ENCODE results near the gene TMEM50A.

The TMEM50A gene

GRCh38 chr1:25343872-25344271 is 5.7 kb downstream of the TMEM50A start:
- H3K4me3 ChIP-seq (replicated peaks; ENCODE audit: low read depth, low read length) = no peak overlapping the region
- no peak for TF ChIP-seq CTCF (IDR thresholded peaks at IDR 0.05; ENCODE audit: low read depth, low read length, missing control alignments)
- peak; percentile 65 for DNase-seq (ENCODE audit: extremely low read depth, low read depth)

GRCh38 chr1:25347556-25347955 is 9.4 kb downstream of the TMEM50A start:
- no peak for DNase-seq (ENCODE audit: extremely low read depth, low read depth)
- TF ChIP-seq CTCF (IDR thresholded peaks at IDR 0.05; ENCODE audit: low read depth, low read length, missing control alignments) = no peak
- no peak overlapping the region for H3K4me3 ChIP-seq (replicated peaks; ENCODE audit: low read depth, low read length)

GRCh38 chr1:25349606-25350005 is 11.5 kb downstream of the TMEM50A start:
- no peak for TF ChIP-seq CTCF (IDR thresholded peaks at IDR 0.05; ENCODE audit: low read depth, low read length, missing control alignments)

GRCh38 chr1:25355841-25356395 is 17.8 kb downstream of the TMEM50A start:
- DNase-seq (ENCODE audit: extremely low read depth, low read depth) = no peak
- TF ChIP-seq CTCF (IDR thresholded peaks at IDR 0.05; ENCODE audit: low read depth, low read length, missing control alignments) = no peak
- no peak overlapping the region for H3K4me3 ChIP-seq (replicated peaks; ENCODE audit: low read depth, low read length)

More at GRCh38 chr1:25349606-25350005, 11.5 kb downstream of the TMEM50A start:
- DNase-seq (ENCODE audit: extremely low read depth, low read depth) = no peak
- no peak overlapping the region for H3K4me3 ChIP-seq (replicated peaks; ENCODE audit: low read depth, low read length)

DNA sequence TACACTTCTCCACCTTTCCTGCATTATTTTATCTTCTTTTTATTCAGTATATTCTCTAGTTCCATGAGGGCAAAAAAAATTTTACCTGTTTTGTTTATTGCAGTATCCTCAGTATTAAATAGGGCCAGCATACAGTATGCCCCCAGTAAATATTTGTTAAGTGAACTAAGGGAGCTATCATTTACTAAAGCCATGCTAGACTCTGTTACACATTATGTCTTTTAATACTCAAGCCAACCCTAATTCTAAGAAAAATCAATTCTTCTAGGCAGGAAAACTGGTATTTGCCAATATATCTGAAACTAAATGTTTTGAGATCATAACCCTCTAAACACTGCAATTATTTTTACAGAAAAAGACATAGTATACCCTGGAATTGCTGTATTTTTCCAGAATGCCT is 18.3 kb downstream of the TMEM50A start:
- TF ChIP-seq CTCF (IDR thresholded peaks at IDR 0.05; ENCODE audit: low read depth, low read length, missing control alignments) = no peak
- no peak overlapping the region for H3K4me3 ChIP-seq (replicated peaks; ENCODE audit: low read depth, low read length)
- no peak for DNase-seq (ENCODE audit: extremely low read depth, low read depth)

- TF ChIP-seq CTCF (IDR thresholded peaks at IDR 0.05; ENCODE audit: low read depth, low read length, missing control alignments) = no peak
- no peak for DNase-seq (ENCODE audit: extremely low read depth, low read depth)
- no peak overlapping the region for H3K4me3 ChIP-seq (replicated peaks; ENCODE audit: low read depth, low read length)
Observed at GRCh38 chr1:25356848-25357247, 18.7 kb downstream of the TMEM50A start.
